HFFc6 (cell line): ENCODE results near the gene ERO1A. TPM values are rescaled to one million over a fixed set of nuclear protein-coding genes. Genes with fewer than 3 reads are reported as not detected.

Experiments
- DNase-seq: peaks from one replicate; pipeline ENCODE4 v3.0.0-alpha.2; 2018
- H3K27ac Mint-ChIP-seq: 2 replicates; pipeline ENCODE4 v1.8.0; 2020; ENCODE audit warnings: mild to moderate bottlenecking, mixed read lengths
- H3K27me3 Mint-ChIP-seq: 2 replicates; pipeline ENCODE4 v1.8.0; 2021; ENCODE audit warnings: mild to moderate bottlenecking, moderate library complexity, mixed read lengths; ENCODE audit not compliant: insufficient read depth
- H3K36me3 Mint-ChIP-seq: 2 replicates; pipeline ENCODE4 v1.8.0; 2021; ENCODE audit warnings: low read depth, mixed read lengths
- H3K4me1 Mint-ChIP-seq: 2 replicates; pipeline ENCODE4 v1.8.0; 2020; ENCODE audit warnings: low read depth, mixed read lengths
- H3K4me3 Mint-ChIP-seq: 2 replicates; pipeline ENCODE4 v1.8.0; 2020; ENCODE audit warnings: mild to moderate bottlenecking, moderate library complexity, mixed read lengths
- H3K9me3 Mint-ChIP-seq: 2 replicates; pipeline ENCODE4 v1.8.0; 2020; ENCODE audit warnings: mild to moderate bottlenecking, mixed read lengths
- total RNA-seq, 6 experiments: library from RNA; stranded (reverse); fragmentation: NEBNext Ultra II Directional; extraction: Animal tissue kit (Norgen Biotek cat#: 25700); gene quantifications; 2 replicates in 1 of 6; 3 replicates in 5 of 6; pipeline ENCODE4 v1.2.3, GENCODE V29; 2021
- TF ChIP-seq, protein P1 (sequence below): fragments of 200-600 bp; sonication (generic); IDR thresholded peaks from 2 replicates; pipeline ENCODE4 v1.5.0; 2021; ENCODE audit warnings: antibody characterized with exemption, mild to moderate bottlenecking

ERO1A gene
- total RNA-seq, 6 experiments from 2014 or later: 55.6 to 64.8 (median 59.6) TPM

DNA sequence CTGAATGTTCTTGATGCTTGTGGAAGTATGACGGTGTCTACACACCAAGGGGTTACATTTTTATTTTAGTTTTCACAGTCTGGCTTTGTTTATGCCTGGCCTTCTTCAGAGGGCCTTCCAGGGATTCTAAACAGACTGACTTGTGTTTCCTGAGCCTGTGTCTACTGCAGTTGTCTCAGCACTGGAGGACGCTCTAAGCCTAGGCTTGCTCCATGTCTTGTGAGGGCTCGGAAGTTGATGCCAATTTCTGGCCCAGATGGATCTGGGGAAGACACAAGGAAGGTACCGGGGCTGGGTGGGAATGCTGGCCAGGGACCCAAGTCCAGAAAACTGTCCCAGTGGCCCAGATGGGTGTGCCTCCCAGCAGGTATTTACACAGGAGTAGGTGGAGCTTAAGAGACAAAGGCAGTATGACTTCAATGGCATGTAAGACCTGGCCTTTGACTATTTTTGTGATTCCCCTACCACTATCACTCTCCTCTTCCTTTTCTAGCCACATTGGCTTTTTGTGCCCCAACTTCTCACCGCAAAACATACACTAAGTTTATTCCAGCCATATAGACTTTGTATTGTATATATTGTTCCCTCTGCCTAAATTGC is 85.8 kb downstream of the ERO1A start:
- H3K27ac Mint-ChIP-seq: no peak overlapping the region
- H3K9me3 Mint-ChIP-seq: peaks cover 7% of the 10 kb centered on the region; the same call in 1 of the 2 replicates
- no peak overlapping the region for H3K4me3 Mint-ChIP-seq
- TF ChIP-seq, protein P1, sequence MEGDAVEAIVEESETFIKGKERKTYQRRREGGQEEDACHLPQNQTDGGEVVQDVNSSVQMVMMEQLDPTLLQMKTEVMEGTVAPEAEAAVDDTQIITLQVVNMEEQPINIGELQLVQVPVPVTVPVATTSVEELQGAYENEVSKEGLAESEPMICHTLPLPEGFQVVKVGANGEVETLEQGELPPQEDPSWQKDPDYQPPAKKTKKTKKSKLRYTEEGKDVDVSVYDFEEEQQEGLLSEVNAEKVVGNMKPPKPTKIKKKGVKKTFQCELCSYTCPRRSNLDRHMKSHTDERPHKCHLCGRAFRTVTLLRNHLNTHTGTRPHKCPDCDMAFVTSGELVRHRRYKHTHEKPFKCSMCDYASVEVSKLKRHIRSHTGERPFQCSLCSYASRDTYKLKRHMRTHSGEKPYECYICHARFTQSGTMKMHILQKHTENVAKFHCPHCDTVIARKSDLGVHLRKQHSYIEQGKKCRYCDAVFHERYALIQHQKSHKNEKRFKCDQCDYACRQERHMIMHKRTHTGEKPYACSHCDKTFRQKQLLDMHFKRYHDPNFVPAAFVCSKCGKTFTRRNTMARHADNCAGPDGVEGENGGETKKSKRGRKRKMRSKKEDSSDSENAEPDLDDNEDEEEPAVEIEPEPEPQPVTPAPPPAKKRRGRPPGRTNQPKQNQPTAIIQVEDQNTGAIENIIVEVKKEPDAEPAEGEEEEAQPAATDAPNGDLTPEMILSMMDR: no peak
- H3K4me1 Mint-ChIP-seq: no peaks in the 10 kb centered on the region
- no peak for DNase-seq
- peaks cover 2% of the 10 kb centered on the region for H3K27me3 Mint-ChIP-seq
- peaks cover 4% of the 10 kb centered on the region; the same call in 1 of the 2 replicates for H3K36me3 Mint-ChIP-seq

DNA sequence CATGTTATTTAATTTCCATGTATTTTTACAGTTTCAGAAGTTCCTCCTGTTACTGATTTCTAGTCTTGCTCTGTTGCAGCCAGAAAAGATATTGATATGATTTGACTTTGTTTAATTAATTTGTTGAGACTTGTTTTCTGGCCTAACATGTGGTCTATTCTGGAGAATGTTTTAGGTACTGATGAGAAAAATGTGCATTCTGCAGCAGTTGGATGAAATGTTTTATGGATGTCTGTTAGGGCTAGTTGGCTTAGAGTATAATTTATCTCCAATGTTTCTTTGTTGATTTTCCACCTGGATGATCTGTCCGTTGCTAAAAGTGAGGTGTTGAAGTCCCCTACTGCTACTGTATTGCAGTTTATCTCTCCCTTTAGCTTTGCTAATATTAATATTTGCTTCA is 88.3 kb downstream of the ERO1A start:
- DNase-seq: no peak
- Mint-ChIP-seq H3K4me1 (no peaks in the 10 kb centered on the region; the same call in 1 of the 2 replicates), H3K36me3 (peaks cover 4% of the 10 kb centered on the region; the same call in 1 of the 2 replicates), H3K9me3 (peaks cover 7% of the 10 kb centered on the region; the same call in 1 of the 2 replicates), H3K4me3 (no peak overlapping the region), H3K27ac (no peak overlapping the region), H3K27me3 (peaks cover 2% of the 10 kb centered on the region)
- TF ChIP-seq, protein P1: no peak

GRCh38 chr14:52602131-52602530 is 93.2 kb downstream of the ERO1A start:
- Mint-ChIP-seq H3K9me3 (peaks cover 7% of the 10 kb centered on the region; the same call in 1 of the 2 replicates), H3K36me3 (peaks cover 4% of the 10 kb centered on the region; the same call in 1 of the 2 replicates), H3K4me1 (no peaks in the 10 kb centered on the region; the same call in 1 of the 2 replicates), H3K27me3 (peaks cover 1% of the 10 kb centered on the region), H3K27ac (no peak overlapping the region), H3K4me3 (no peak overlapping the region)
- DNase-seq: no peak
- TF ChIP-seq, protein P1: no peak

GRCh38 chr14:52599974-52600373 is 95.4 kb downstream of the ERO1A start:
- TF ChIP-seq, protein P1: no peak
- no peak overlapping the region for H3K4me3 Mint-ChIP-seq
- DNase-seq: no peak
- H3K36me3 Mint-ChIP-seq: peaks cover 7% of the 10 kb centered on the region; the same call in 1 of the 2 replicates
- peaks cover 10% of the 10 kb centered on the region; the same call in 1 of the 2 replicates for H3K9me3 Mint-ChIP-seq
- no peaks in the 10 kb centered on the region; the same call in 1 of the 2 replicates for H3K4me1 Mint-ChIP-seq
- no peak overlapping the region for H3K27ac Mint-ChIP-seq
- no peaks in the 10 kb centered on the region for H3K27me3 Mint-ChIP-seq

DNA sequence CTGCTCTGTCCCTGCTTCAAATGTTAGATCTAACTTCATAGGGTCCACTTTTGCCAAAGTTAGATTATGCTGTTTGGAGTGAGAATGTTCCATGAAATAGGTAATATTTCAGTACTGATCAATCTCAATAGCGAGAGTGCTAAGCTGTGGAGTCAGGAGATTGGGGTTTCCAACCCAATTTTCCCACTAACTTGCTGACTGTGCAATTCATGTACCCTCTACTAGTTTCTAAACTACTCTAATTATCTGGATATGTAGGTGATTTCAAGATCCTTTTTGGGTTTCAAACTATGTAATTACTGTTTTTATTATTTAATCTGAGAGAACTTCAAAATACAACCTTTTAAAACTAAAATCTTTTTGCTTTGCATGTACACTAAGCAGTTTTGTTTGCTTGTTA is 96.8 kb downstream of the ERO1A start:
- Mint-ChIP-seq H3K36me3 (peaks cover 12% of the 10 kb centered on the region; the same call in 1 of the 2 replicates), H3K4me3 (no peak overlapping the region), H3K4me1 (no peaks in the 10 kb centered on the region; the same call in 1 of the 2 replicates), H3K9me3 (peaks cover 16% of the 10 kb centered on the region; the same call in 1 of the 2 replicates), H3K27me3 (peaks cover 11% of the 10 kb centered on the region), H3K27ac (no peak overlapping the region)
- TF ChIP-seq, protein P1: no peak
- no peak for DNase-seq
